Breast epithelium (tissue), 3 donors: ENCODE results near the gene POU3F3.

Experiments
- POLR2A ChIP-seq: fragments of 450-650 bp; IDR thresholded peaks from one replicate; pipeline ENCODE4 v1.6.1; 2016; ENCODE audit warnings: antibody characterized with exemption, mild to moderate bottlenecking, moderate library complexity
- TF ChIP-seq, protein P1 (sequence below), 3 donors: fragments of 450-650 bp; IDR thresholded peaks; one replicate each; pipeline ENCODE4 v1.5.1; 2016 to 2017; ENCODE audit warnings: antibody characterized with exemption in 3 of 3, mild to moderate bottlenecking in 3 of 3, moderate library complexity in 3 of 3

DNA sequence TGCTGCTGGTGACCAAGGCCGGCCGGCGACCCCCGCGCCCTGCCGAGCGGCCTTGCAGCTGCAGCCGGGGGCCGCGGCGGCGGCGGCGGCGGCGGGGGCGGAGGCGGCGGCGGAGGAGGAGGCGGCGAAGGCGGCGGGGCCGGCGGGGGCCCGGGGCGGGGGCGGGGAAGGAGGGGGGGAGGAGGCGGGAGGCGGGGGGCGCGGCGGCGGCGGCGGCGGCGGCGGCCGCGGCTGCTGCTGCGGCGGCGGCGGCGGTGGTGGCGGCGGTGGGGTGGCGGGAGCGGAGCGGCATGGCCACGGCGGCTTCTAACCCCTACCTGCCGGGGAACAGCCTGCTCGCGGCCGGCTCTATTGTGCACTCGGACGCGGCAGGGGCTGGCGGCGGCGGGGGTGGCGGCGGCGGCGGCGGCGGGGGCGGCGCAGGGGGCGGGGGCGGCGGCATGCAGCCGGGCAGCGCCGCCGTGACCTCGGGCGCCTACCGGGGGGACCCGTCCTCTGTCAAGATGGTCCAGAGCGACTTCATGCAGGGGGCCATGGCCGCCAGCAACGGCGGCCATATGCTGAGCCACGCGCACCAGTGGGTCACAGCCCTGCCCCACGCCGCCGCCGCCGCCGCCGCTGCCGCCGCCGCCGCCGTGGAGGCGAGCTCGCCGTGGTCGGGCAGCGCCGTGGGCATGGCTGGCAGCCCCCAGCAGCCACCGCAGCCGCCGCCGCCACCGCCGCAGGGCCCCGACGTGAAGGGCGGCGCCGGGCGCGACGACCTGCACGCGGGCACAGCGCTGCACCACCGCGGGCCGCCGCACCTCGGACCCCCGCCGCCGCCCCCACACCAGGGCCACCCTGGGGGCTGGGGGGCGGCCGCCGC, 1.5 kb downstream of the POU3F3 start:
- TF ChIP-seq, protein P1, sequence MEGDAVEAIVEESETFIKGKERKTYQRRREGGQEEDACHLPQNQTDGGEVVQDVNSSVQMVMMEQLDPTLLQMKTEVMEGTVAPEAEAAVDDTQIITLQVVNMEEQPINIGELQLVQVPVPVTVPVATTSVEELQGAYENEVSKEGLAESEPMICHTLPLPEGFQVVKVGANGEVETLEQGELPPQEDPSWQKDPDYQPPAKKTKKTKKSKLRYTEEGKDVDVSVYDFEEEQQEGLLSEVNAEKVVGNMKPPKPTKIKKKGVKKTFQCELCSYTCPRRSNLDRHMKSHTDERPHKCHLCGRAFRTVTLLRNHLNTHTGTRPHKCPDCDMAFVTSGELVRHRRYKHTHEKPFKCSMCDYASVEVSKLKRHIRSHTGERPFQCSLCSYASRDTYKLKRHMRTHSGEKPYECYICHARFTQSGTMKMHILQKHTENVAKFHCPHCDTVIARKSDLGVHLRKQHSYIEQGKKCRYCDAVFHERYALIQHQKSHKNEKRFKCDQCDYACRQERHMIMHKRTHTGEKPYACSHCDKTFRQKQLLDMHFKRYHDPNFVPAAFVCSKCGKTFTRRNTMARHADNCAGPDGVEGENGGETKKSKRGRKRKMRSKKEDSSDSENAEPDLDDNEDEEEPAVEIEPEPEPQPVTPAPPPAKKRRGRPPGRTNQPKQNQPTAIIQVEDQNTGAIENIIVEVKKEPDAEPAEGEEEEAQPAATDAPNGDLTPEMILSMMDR (IDR thresholded peaks at IDR 0.05): no peak
- TF ChIP-seq POLR2A: no peak
